Spleen (tissue), 11 donors: ENCODE measurements around the gene PRRG2. TPM values are rescaled to one million over a fixed set of nuclear protein-coding genes. Genes with fewer than 3 reads are reported as not detected.

Source experiments
- DNase-seq: peaks from one replicate; pipeline ENCODE4 v3.0.0-alpha.2; 2020
- H3K27ac ChIP-seq, 8 donors: fragments of 200-600 bp; sonication (generic) in 7 of 8; 1 replicate in 4 of 8; 2 replicates in 4 of 8; pipeline versions ENCODE4 v1.5.0 to v1.8.0; 2016 to 2021; ENCODE audit warnings: inconsistent platforms in 4 of 8, mild to moderate bottlenecking in 4 of 8, moderate library complexity in 1 of 8
- H3K27me3 ChIP-seq, 7 donors: fragments of 200-600 bp; sonication (generic) in 6 of 7; replicated peaks in 1 of 7; 1 replicate in 4 of 7; 2 replicates in 3 of 7; pipeline versions ENCODE4 v1.5.0 to v1.8.0; 2016 to 2021; ENCODE audit warnings: inconsistent platforms in 3 of 7, mild to moderate bottlenecking in 1 of 7
- H3K36me3 ChIP-seq, 6 donors: fragments of 200-600 bp; sonication (generic) in 5 of 6; 1 replicate in 4 of 6; 2 replicates in 2 of 6; pipeline versions ENCODE4 v1.5.0 to v1.8.0; 2016 to 2021; ENCODE audit warnings: inconsistent platforms in 2 of 6
- H3K4me1 ChIP-seq, 6 donors: fragments of 200-600 bp; sonication (generic) in 5 of 6; 1 replicate in 3 of 6; 2 replicates in 3 of 6; pipeline versions ENCODE4 v1.5.0 to v1.8.0; 2016 to 2021; ENCODE audit warnings: inconsistent platforms in 3 of 6
- H3K4me3 ChIP-seq, 8 donors: fragments of 200-600 bp; sonication (generic) in 7 of 8; 1 replicate in 4 of 8; 2 replicates in 4 of 8; pipeline versions ENCODE4 v1.5.0 to v1.8.0; 2016 to 2021; ENCODE audit warnings: inconsistent platforms in 4 of 8, mild to moderate bottlenecking in 4 of 8, moderate library complexity in 2 of 8
- H3K9me3 ChIP-seq, 8 donors: fragments of 200-600 bp; sonication (generic) in 7 of 8; 1 replicate in 4 of 8; 2 replicates in 4 of 8; pipeline versions ENCODE4 v1.5.0 to v1.8.0; 2016 to 2021; ENCODE audit warnings: inconsistent platforms in 4 of 8
- POLR2A ChIP-seq, 3 donors: fragments of 450-650 bp; IDR thresholded peaks; one replicate each; pipeline ENCODE4 v1.5.1; 2017; ENCODE audit warnings: antibody characterized with exemption in 3 of 3, mild to moderate bottlenecking in 1 of 3
- POLR2AphosphoS5 ChIP-seq, 3 donors: sonication (generic); formaldehyde crosslinking; IDR thresholded peaks; one replicate each; pipeline ENCODE4 v1.5.1; 2017; ENCODE audit warnings: antibody characterized with exemption in 3 of 3
- WGBS, 5 donors: extraction: QIAGEN DNeasy Blood & Tissue Kit in 3 of 5; methylation state at CpG; one replicate each; pipeline versions ENCODE4 v1.1.5 to v1.1.7; 2013 to 2018; 5-methylcytosine and 5-hydroxymethylcytosine counted together
- intact Hi-C: fragments of 100-400 bp; cut with DNase I; formaldehyde crosslinking; loops from one replicate; pipeline ENCODE4 v1.15.0; 2023; ENCODE audit warnings: low total_unique reads
- polyA plus RNA-seq, 3 donors: library from polyadenylated mRNA; stranded (reverse); fragments of 200-250 nt; gene quantifications; one replicate each; pipeline ENCODE4 v1.2.1, GENCODE V29; 2013
- total RNA-seq, 7 donors: library from RNA; depleted of rRNA in 3 of 7; stranded (reverse); fragments of >200 nt in 3 of 7; fragmentation: NEBNext Ultra II Directional in 4 of 7; extraction: Animal tissue kit (Norgen Biotek cat#: 25700) in 4 of 7; gene quantifications; one replicate each; pipeline versions ENCODE4 v1.1.0 to v1.2.1, GENCODE V29; 2016 to 2021
- TF ChIP-seq, protein P1 (sequence below), 11 experiments: fragments of 200-600 bp in 7 of 11; fragments of 450-650 bp in 4 of 11; sonication (generic) in 4 of 11; IDR thresholded peaks in 8 of 11; conservative IDR thresholded peaks in 3 of 11; 1 replicate in 7 of 11; 2 replicates in 4 of 11; pipeline versions ENCODE4 v1.4.0 to v1.8.0; 2016 to 2021; ENCODE audit warnings: antibody characterized with exemption in 11 of 11, inconsistent platforms in 4 of 11, mild to moderate bottlenecking in 1 of 11
- donor health status: healthy with polysubstance abuse.
- donor health status: DM: no; HTN: no; CAD: no; lungs with moderate emphysema.
- donor health status: DM: no; HTN: no; CAD: no.
- donor health status: Bipolar disorder and iron deficiency.
- donor health status: healthy.
- donor health status: DM: no; HTN: no; CAD: no.
- donor health status: DM: yes; HTN: yes; CAD: no.

Gene PRRG2
- total and polyA plus RNA-seq, 10 donors, result 0.37 to 7.9 (median 1.3) TPM

DNA sequence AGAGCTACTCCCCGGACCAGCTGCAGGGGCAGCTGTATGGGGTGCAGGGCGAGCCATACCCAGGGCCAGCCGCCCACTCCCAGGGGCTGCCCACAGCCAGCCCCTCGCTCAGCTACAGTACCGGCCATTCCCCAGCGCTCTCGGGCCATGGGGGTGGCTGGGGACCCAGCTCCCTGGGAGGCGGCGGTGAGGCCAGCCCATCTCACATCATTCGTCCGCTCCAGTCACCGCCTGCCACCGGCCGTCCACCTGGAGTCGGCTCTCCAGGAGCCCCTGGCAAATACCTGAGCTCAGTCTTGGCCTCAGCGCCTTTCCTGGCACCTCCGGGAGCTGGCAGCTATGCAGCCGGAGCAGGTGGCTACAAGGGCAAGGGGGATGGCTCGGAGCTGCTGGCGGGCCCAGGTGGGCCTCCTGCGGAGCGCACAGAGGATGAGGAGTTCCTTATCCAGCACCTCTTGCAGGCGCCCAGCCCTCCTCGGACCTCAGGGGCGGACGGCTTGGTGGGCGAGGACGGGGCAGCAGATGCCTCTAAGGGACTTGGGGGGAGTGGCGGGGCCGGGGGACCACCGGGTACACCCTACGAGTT is 14.8 kb downstream of the PRRG2 start:
- peak; percentile 76 for DNase-seq
- peak in 2 of 3 donors; percentile 15 to 48 for TF ChIP-seq POLR2AphosphoS5 (IDR thresholded peaks at IDR 0.05)
- TF ChIP-seq, protein P1, sequence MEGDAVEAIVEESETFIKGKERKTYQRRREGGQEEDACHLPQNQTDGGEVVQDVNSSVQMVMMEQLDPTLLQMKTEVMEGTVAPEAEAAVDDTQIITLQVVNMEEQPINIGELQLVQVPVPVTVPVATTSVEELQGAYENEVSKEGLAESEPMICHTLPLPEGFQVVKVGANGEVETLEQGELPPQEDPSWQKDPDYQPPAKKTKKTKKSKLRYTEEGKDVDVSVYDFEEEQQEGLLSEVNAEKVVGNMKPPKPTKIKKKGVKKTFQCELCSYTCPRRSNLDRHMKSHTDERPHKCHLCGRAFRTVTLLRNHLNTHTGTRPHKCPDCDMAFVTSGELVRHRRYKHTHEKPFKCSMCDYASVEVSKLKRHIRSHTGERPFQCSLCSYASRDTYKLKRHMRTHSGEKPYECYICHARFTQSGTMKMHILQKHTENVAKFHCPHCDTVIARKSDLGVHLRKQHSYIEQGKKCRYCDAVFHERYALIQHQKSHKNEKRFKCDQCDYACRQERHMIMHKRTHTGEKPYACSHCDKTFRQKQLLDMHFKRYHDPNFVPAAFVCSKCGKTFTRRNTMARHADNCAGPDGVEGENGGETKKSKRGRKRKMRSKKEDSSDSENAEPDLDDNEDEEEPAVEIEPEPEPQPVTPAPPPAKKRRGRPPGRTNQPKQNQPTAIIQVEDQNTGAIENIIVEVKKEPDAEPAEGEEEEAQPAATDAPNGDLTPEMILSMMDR (IDR thresholded peaks at IDR 0.05 in 8 of 11, conservative IDR thresholded peaks at IDR 0.05 in 3 of 11), result no peak
- H3K4me3 ChIP-seq, result no peak overlapping the region
- intact Hi-C loops, result loop anchor here (10.0 kb wide), 1 partner anchor 69 kb away; the partner anchor contains the start of genes BCL2L12 and IRF3
- peaks cover 9 to 74% (median 69%) of the 10 kb centered on the region in 6 donors for H3K36me3 ChIP-seq
- H3K27me3 ChIP-seq, result no peaks in the 10 kb centered on the region
- H3K4me1 ChIP-seq, result peaks cover 16 to 45% (median 27%) of the 10 kb centered on the region in 6 donors
- no peaks in the 10 kb centered on the region for H3K9me3 ChIP-seq
- WGBS, 5 donors, result 95 to 97% (median 96%) methylated on average over 21 to 32 of the region's 32 CpGs
- H3K27ac ChIP-seq, result no peak overlapping the region

DNA sequence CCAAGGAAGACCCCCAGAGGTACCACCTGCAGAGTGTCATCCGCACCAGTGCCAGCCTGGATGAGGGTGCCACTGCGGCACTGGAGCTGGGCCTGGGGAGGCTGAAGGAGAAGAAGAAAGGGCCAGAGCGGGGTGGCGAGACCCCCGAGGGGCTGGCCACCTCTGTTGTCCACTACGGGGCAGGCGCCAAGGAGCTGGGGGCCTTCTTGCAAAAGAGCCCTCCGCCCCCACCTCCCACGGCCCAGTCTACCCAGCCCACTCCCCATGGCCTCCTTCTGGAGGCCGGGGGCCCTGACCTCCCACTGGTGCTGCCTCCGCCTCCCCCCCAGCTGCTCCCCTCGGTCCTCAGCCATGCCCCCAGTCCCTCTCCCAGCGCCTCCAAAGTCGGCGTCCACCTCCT is 15.3 kb downstream of the PRRG2 start:
- no peak overlapping the region for H3K27ac ChIP-seq
- no peak overlapping the region for H3K4me3 ChIP-seq
- peaks cover 16 to 45% (median 27%) of the 10 kb centered on the region in 6 donors for H3K4me1 ChIP-seq
- 91 to 99% (median 94%) methylated on average over 12 to 15 of the region's 15 CpGs for WGBS, 5 donors
- intact Hi-C loops, result loop anchor here (10.0 kb wide), 1 partner anchor 68 kb away; the partner anchor contains the start of genes BCL2L12 and IRF3
- DNase-seq, result no peak
- H3K36me3 ChIP-seq, result peaks cover 9 to 79% (median 74%) of the 10 kb centered on the region in 6 donors
- H3K27me3 ChIP-seq, result no peaks in the 10 kb centered on the region
- H3K9me3 ChIP-seq, result no peaks in the 10 kb centered on the region
- TF ChIP-seq POLR2A (IDR thresholded peaks at IDR 0.05) (no peak), POLR2AphosphoS5 (IDR thresholded peaks at IDR 0.05) (no peak)
- TF ChIP-seq, protein P1 (IDR thresholded peaks at IDR 0.05 in 8 of 11, conservative IDR thresholded peaks at IDR 0.05 in 3 of 11), result no peak

DNA sequence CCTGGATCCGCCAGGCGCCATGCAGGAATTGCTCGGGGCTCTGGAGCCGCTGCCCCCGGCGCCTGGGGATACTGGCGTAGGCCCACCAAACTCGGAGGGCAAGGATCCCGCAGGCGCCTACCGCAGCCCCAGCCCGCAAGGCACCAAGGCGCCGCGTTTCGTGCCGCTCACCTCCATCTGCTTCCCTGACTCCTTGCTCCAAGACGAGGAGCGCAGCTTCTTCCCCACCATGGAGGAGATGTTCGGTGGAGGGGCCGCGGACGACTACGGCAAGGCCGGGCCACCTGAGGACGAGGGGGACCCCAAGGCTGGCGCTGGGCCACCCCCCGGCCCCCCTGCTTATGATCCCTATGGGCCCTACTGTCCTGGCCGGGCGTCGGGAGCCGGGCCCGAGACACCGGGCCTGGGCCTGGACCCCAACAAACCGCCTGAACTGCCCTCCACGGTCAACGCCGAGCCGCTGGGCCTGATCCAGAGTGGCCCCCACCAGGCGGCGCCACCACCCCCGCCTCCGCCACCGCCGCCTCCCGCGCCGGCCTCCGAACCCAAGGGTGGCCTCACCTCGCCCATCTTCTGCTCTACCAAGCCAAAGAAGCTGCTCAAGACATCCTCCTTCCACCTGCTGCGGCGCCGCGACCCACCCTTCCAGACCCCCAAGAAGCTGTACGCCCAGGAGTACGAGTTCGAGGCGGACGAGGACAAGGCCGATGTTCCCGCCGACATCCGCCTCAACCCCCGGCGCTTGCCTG is 16.0 kb downstream of the PRRG2 start:
- H3K27me3 ChIP-seq, result no peaks in the 10 kb centered on the region
- H3K36me3 ChIP-seq, result peaks cover 9 to 86% (median 80%) of the 10 kb centered on the region in 6 donors
- TF ChIP-seq, protein P1 (IDR thresholded peaks at IDR 0.05 in 8 of 11, conservative IDR thresholded peaks at IDR 0.05 in 3 of 11), result no peak
- TF ChIP-seq POLR2A (IDR thresholded peaks at IDR 0.05), result no peak
- TF ChIP-seq POLR2AphosphoS5 (IDR thresholded peaks at IDR 0.05), result peak; percentile 3 to 50 (median 35)
- intact Hi-C loops, result loop anchor here (10.0 kb wide), 1 partner anchor 68 kb away; the partner anchor contains the start of genes BCL2L12 and IRF3
- H3K27ac ChIP-seq, result no peak overlapping the region
- no peak for DNase-seq
- H3K9me3 ChIP-seq, result no peaks in the 10 kb centered on the region
- no peak overlapping the region for H3K4me3 ChIP-seq
- 96 to 98% (median 97%) methylated on average over 54 to 65 of the region's 65 CpGs for WGBS, 5 donors
- peaks cover 16 to 38% (median 24%) of the 10 kb centered on the region in 6 donors for H3K4me1 ChIP-seq

DNA sequence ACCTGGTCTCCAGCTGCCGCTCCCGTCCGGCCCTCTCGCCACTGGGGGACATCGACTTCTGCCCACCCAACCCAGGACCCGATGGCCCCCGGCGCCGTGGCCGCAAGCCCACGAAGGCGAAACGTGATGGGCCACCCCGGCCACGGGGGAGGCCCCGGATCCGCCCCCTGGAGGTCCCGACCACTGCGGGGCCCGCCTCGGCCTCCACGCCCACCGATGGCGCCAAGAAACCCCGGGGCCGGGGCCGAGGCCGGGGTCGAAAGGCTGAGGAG is 16.5 kb downstream of the PRRG2 start:
- intact Hi-C loops, result loop anchor here (10.0 kb wide), 1 partner anchor 67 kb away; the partner anchor contains the start of genes BCL2L12 and IRF3
- no peak overlapping the region for H3K4me3 ChIP-seq
- DNase-seq, result no peak
- WGBS, 5 donors, result 96 to 98% (median 97%) methylated on average over 29 of the region's 29 CpGs
- H3K4me1 ChIP-seq, result peaks cover 13 to 34% (median 19%) of the 10 kb centered on the region in 6 donors
- H3K27ac ChIP-seq, result no peak overlapping the region
- TF ChIP-seq, protein P1 (IDR thresholded peaks at IDR 0.05 in 8 of 11, conservative IDR thresholded peaks at IDR 0.05 in 3 of 11), result no peak
- TF ChIP-seq POLR2A (IDR thresholded peaks at IDR 0.05) (no peak), POLR2AphosphoS5 (IDR thresholded peaks at IDR 0.05) (peak in 1 of 3 donors; percentile 6)
- no peaks in the 10 kb centered on the region for H3K9me3 ChIP-seq
- H3K27me3 ChIP-seq, result no peaks in the 10 kb centered on the region
- peaks cover 9 to 92% (median 85%) of the 10 kb centered on the region in 6 donors for H3K36me3 ChIP-seq
